Nucleus accumbens (tissue), 56 donors: ENCODE data around the gene CEP70.
A peak's percentile ranks its signal among the peaks of the same experiment; 100 is the strongest.
"Not testable (repeated sequence)": the region's sequence is repeated elsewhere in the genome, so short reads cannot be mapped to it uniquely, and the experiment has no call there.

Source experiments
- DNase-seq, 56 donors: peaks; one replicate each; lab custom pipeline; 2025; lab: John Stamatoyannopoulos, UW

Gene CEP70

GRCh38 chr3:138539352-138539751, 54.7 kb downstream of the CEP70 start:
- DNase-seq, result no peak

DNA sequence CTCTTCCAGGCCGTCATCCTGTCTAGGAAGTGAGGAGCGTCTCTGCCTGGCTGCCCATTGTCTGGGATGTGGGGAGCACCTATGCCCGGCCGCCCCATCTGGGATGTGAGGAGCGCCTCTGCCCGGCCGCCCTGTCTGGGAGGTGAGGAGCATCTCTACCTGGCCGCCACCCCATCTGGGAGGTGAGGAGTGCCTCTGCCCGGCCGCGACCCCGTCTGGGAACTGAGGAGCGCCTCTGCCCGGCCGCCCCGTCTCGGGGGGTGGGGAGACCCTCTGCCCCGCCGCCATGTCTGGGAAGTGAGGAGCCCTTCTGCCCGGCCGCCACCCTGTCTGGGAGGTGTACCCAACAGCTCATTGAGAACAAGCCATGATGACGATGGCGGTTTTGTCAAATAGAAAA, 72.6 kb downstream of the CEP70 start:
- not testable (repeated sequence) for DNase-seq

DNA sequence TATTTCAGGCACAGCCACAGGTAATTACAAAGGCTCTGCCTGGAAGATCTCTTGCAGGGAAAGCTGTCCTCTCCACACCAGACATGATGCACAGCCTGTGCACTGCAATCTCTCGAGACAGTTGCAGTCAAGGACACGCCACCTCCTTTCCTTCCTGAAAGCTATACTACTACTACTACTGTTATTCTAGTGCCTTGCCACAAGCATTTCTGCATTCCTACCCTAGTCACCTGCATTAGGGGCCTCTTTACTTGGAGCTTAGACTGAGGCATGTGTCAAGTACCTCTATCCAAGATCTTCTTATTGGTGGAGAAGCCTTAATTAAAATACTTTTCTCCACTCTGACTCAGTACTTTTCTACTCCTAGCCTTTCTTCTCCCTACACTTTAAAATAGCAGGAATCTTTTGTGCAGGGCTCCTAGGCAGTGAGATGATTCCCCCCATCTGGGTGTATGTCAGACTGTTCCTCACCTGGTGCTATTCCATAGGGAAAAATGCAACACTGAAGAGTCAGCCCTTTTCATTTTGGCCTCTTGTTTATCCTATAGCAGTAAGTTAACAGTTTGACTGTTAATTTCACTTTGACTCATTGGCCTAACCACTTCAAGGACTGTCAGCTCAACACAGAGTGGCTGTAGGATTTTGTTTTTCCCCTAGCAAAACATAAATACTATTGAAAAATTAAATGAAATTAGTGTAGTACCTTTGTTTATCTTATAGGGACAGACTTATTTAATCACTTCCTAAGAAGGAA, 80.8 kb downstream of the CEP70 start:
- no peak for DNase-seq

GRCh38 chr3:138511945-138512344, 82.1 kb downstream of the CEP70 start:
- DNase-seq, result no peak

- DNase-seq, result no peak
Observed at GRCh38 chr3:138509586-138509985, 84.5 kb downstream of the CEP70 start.

DNA sequence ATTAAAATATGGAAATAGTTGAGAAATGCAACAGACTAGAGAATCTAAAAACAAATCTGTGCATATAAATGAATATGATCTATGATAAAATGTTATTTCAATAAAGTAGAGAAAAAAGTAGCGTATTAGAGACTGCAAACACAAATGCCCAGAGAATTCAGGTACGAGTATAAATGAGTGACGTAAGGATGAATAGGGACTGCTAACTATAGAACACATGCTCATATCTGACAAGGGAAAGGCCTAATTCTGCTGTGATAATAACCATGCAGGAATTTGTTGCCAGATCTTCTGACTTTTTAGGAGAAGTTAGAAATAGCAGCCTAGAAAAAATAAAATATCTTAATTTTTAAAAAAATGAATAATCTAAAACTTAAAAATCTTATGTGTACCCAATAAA, 86.5 kb downstream of the CEP70 start:
- DNase-seq, result no peak

GRCh38 chr3:138498991-138499390, 95.1 kb downstream of the CEP70 start:
- DNase-seq, result no peak

DNA sequence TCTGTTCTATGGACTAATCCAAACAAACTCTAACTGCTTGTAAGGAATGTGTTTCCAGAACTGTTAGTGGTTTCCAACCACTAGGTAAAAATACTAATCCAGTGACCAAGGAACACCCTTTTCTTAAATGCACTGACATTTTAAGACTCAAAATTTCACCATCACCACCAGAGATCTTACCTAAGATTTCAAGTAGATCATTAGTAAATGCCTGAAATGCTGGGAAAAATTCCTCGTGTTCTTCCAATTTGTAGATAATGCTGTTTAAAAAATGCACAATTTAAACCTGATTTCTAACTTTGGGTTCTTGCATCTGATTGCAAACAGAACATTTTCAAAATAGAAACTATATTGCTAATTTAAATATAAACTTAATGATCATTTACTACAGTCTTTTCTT, 96.2 kb downstream of the CEP70 start:
- no peak for DNase-seq

DNA sequence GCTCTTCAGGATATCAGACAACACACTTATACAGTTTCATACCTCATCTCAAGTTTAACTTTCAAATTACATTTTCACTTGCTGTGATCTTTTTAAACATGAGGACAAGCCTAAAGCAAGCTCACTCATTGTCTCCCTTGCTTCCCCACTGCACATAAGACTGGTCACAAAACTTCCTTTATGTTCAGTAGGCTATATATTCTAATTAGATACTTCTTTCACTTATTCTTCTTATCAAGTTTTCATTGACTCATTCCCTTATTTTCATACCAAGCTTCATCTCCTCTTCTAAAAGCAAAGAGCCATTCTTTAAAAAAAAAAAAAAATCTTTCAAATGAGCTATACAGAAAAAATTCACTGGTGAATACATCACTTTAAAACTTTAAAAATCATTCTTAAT, 97.0 kb downstream of the CEP70 start:
- no peak for DNase-seq

- no peak for DNase-seq
Observed at GRCh38 chr3:138496436-138496835, 97.6 kb downstream of the CEP70 start.

DNA sequence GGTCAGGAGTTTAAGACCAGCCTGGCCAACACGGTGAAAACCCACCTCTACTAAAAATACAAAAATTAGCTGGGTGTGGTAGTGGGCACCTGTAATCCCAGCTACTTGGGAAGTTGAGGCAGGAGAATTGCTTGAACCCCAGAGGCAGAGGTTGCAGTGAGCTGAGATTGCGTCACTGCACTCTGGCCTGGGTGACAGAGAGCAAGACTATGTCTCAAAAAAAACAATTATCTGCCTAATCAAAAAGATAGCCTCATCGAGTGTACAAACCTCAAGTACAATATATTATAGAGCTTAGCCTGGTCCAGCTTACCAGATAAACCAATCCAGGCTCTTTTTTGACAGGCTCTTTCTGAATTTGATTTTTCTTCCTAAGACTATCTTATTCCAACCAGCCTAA, 98.4 kb downstream of the CEP70 start:
- not testable (repeated sequence) for DNase-seq

GRCh38 chr3:138494607-138494929, 99.5 kb downstream of the CEP70 start:
- no peak for DNase-seq

- DNase-seq, result no peak
Observed at GRCh38 chr3:138493804-138494606, 100.1 kb downstream of the CEP70 start.

GRCh38 chr3:138492980-138493675, 100.9 kb downstream of the CEP70 start:
- no peak for DNase-seq

GRCh38 chr3:138491971-138492370, 102.1 kb downstream of the CEP70 start:
- no peak for DNase-seq

DNA sequence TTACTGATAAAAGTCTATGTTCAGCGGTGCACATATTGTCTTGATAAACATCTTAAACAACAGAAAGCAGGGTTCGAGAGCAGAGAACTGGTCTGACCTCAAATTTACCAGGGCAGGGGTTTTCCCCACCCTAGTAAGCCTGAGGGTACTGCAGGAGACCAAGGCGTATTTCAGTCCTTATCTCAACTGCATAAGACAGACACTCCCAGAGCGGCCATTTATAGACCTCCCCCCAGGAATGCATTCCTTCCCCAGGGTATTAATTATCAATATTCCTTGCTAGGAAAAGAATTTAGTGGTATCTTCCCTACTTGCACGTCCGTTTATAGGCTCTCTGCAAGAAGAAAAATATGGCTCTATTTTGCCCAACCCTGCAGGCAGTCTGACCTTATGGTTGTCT, 107.5 kb downstream of the CEP70 start:
- DNase-seq, result not testable (repeated sequence)

- DNase-seq, result not testable (repeated sequence)
Observed at GRCh38 chr3:138484672-138485071, 109.4 kb downstream of the CEP70 start.

DNA sequence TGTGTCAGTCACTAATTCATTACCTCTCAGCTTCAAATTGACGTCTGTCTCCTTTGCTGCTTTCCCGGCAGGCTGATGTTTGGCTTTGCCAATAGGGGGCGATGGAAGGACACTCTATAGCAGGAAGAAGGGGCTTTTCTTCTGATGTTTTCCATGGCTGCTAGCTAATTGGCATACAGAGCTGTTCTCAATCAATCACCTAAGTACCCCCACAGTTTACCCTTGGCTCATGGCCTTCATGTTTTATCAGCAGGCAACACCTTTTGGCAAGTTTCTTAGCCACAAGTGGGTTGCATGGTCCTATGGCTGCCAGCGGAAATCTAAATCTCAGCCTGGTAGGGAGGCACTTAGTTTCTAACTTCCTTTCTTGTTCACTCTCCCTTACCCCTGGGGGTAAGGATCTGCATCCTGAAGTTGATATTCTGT, 114.6 kb downstream of the CEP70 start:
- DNase-seq, result peak in 4 of 56 donors; percentile 10 to 26 (median 17)

GRCh38 chr3:138477801-138478200, 116.3 kb downstream of the CEP70 start:
- no peak for DNase-seq

DNA sequence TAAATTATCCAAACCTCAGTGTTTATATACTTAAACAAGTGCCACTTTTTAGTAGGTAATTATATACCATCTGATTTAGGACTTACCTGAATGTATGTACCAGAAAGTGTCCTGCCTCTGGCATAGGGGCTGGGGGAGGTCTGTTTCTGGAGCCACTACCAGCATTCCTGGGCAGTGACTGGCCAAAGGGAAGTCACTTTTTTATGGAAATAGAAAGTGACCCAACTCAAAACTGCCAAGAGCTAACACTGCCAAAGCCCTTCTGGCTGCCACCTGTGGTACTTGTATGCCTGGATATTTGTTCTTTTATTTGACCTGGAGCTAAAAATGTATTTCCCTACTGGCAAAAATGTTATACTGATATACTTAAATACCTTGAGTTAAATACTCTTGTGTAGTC, 116.9 kb downstream of the CEP70 start:
- no peak for DNase-seq

- no peak for DNase-seq
Observed at GRCh38 chr3:138476526-138476925, 117.5 kb downstream of the CEP70 start.
